NCI-H345 treated with DMSO at 0.1 percent for 48 hours (cell line): ENCODE results near the gene TEN1.

ENCODE experiments used
- DNase-seq: peaks from one replicate; lab custom pipeline; 2025; ENCODE audit not compliant: unreplicated experiment; lab: John Stamatoyannopoulos, UW

TEN1 gene

DNA sequence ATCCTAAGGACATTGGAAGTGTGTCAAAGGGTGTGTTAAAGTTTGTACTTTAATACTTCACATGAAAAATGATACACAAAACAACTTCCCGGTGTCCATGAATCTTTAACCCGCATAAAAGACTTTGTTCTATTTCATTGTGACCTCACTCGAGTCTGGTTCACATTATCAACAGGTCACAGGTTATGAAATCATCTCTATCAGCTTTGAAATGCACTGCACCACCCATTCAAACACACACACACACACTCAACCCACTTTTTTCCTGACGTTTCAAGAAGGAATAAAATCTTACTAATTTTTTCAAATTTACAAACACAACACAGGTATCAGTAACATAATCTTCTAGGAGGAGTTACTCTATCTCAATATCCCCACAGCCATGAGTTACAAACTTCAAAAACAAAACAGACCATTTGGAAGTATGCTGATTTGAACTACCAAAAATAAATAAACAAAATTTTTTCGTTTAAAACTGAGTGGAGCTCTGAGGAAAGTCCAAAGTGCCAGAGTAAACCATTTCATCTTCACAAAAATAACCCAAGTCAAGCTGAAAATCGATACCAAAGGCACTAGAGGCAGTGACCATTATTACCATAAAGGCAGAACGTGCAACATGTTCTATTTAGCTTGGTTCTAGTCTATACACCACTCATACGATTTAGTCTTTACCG is 2.7 kb upstream of the TEN1 start:
- no peak for DNase-seq

DNA sequence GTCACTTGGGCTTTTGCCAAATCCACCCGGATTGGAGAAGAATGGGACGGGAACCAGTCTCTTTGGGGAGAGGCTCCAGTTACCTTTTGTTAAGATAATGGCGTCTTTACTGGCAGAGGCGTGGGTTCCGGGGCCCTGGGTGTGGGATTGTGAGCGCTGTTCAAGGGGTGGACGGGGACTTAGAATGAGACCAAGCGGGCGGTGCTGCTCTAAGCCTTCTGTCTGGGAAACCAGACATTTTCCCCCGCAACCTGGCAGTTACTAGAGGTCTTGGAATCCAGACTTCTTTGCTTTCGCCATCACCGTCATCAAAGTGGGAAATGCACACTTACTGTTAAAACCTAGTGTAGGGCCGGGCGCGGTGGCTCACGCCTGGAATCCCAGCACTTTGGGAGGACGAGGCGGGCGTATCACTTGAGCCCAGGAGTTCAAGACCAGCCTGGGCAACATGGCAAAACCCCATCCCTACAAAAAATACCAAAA is 706 bp downstream of the TEN1 start:
- DNase-seq = no peak

DNA sequence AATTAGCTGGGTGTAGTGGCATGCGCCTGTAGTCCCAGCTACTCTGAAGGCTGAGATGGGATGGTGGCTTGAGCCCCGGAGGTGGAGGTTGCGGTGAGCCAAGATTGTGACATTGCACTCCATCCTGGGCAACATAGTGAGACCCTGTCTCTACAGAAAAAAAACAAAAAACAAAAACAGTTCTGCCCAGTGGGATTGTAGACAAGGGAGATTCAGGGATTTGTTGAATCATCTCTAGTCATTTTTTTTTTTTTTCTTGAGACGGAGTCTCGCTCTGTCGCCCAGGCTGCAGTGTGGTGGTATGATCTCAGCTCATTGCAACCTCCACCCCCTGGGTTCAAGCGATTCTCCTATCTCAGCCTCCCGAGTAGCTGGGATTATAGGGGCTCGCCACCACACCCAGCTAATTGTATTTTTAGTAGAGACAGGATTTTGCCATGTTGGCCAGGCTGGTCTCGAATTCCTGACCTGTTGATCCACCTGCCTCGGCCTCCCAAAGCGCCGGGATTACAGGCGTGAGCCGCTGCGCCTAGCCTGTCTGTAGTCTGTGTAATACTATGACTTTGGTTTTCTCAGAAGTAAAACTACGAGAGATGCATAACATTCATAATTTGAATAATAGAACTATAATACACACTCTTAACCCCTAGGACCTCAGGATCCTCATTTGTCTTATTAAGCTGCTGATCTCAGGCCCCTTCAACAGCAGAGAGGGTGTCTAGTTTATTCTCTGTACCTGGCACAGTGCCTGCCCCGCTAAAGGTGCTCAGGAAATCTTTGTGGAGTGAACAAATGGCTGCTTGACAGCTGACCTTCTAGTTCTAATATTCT is 1.4 kb downstream of the TEN1 start:
- DNase-seq = no peak

DNA sequence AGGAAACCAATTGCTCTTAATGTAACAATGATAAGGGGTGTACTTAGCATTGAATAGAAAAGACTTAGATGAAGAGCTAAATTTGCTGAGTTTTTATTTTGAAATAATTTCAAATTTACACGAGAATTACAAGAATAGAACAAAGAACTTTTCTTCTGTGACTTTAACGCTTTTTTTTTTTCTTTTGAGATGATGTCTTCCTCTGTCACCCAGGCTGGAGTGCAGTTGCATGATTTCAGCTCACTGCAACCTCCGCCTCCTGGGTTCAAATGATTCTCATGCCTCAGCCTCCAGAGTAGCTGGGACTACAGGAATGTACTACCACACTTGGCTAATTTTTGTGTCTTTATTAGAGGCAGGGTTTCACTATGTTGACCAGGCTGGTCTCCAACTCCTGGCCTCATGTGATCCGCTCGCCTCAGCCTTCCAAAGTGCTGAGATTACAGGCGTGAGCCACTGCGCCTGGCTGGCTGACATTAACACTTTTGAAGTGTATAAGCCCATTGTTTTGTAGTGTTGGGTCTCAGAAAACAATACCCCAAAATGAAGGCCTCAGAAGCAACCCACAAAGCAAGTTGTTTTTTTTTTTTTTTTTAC is 2.1 kb downstream of the TEN1 start:
- DNase-seq = no peak

DNA sequence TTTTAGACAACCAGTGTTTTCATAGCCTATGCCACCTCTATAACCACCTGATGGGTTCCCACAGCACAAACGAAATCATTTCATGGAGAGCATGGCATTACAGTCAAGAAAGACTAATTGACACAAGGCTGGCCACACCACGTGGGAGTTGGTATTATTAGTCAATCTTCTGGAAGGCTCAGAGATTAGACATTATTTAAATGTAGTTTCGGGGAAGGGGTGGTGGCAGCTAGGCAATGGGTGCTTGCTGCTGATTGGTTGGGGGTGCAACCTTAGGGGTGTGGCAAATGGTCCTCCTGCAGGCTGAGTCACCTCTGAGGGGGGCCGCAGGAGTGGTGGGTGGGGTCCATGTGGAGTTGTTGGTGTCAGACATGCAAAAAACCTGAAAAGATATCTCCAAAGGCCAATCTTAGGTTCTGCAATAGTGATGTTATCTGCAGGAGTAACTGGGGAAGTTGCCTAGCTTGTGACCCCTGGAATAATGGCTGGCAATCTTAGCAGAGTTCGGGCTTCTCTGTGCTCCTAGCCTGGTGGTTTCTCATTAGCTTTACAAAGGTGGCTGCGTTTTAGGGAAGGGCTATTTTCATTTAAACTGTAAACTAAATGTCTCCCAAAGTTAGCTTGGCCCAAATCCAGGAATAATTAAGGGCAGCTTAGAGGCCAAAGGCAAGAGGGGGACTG is 4.6 kb downstream of the TEN1 start:
- no peak for DNase-seq

DNA sequence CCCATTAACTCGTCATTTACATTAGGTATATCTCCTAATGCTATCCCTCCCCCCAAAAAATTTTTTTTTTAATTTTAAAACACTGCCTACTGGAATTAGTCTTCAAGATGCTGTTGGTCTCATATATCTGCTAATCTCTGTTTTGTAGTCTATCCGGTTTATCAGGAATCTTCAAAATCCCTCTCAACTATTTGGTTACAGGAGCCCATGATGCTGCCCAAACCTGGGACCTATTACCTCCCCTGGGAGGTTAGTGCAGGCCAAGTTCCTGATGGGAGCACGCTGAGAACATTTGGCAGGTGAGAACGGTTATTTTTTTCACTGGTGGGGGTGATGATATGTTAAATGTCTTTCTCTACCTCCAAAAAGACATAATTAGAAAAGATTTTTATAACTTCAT is 6.9 kb downstream of the TEN1 start:
- DNase-seq = no peak

DNA sequence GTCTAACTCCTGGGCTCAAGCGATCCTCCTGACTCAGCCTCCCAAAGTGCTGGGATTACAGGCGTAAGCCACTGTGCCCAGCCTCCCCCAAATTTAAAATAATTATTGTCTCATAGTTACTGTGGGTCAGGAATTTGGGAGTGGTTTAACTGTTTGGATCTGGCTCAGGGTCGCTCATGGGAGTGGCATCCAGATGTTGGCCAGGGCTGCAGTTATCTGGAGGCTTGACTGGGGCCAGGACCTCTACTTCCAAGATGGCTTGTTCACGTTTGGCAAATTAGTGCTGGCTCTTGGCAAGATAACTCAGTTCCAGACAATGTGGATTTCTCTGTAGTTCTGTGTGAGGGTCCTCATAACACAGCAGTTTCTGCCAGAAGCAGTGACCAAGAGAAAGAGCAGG is 8.0 kb downstream of the TEN1 start:
- no peak for DNase-seq

DNA sequence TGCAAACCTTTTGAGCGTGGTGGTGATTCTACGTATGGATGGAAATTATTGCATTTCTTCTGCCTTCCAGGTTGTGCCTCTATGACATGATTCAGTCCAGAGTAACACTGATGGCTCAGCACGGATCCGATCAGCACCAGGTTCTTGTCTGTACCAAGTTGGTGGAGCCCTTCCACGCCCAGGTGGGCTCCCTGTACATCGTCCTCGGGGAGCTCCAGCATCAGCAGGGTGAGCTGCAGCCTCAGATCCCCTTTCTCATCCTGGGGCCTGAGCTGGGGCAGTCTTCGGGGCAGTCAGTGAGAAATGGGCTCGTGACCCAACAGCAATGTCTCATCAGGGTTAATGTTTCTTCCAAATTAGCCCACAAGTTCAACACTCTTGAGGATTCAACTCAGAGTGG is 12.4 kb downstream of the TEN1 start:
- no peak for DNase-seq

DNA sequence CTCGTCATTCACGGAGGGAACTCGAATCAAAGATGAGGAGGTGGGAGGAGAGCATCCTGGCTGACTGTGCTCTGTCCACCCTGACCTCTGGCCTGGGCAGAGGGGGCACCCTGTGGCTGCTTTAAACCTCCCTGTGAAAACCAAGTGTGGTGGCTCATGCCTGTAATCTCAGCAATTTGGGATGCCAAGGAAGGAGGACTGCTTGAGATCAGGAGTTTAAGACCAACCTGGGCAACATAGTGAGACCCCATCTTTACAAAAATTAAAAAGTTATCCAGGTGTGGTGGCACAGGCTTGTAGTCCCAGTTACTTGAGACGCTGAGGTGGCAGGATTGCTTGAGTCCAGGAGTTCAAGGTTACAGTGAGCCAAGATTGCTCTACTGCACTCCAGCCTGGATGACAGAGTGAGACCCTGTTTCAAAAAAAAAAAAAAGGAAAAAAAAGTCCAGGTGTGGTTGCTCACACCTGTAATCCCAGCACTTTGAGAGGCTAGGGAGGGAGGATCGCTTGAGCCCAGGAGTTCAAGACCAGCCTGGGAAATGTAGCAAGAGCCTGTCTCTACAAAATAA is 15.8 kb downstream of the TEN1 start:
- no peak for DNase-seq

DNA sequence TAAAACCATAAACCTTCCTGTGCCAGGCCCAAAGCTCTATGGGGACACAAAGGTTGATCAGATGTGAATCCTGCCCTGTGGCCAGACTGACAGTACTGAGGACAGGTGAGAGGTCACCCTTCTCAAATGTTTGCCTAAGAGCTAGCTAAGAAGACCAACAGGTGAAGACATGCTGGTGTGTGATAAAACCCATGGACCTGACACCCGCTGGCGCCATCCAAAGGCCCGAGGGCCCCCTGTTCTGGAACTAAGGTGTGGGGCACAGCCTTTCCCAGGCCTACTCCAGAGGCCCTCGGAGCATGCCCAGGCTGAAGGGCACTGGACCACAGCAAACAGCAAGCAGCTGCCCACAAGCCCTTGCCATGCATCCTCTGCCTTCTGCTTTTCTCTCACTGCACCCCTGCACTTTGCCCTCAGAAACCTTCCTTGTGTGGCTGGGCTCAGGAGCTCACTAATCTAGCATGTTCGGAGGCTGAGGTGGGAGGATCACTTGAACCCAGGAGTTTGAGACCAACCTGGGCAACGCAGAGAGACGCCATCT is 16.4 kb downstream of the TEN1 start:
- no peak for DNase-seq

DNA sequence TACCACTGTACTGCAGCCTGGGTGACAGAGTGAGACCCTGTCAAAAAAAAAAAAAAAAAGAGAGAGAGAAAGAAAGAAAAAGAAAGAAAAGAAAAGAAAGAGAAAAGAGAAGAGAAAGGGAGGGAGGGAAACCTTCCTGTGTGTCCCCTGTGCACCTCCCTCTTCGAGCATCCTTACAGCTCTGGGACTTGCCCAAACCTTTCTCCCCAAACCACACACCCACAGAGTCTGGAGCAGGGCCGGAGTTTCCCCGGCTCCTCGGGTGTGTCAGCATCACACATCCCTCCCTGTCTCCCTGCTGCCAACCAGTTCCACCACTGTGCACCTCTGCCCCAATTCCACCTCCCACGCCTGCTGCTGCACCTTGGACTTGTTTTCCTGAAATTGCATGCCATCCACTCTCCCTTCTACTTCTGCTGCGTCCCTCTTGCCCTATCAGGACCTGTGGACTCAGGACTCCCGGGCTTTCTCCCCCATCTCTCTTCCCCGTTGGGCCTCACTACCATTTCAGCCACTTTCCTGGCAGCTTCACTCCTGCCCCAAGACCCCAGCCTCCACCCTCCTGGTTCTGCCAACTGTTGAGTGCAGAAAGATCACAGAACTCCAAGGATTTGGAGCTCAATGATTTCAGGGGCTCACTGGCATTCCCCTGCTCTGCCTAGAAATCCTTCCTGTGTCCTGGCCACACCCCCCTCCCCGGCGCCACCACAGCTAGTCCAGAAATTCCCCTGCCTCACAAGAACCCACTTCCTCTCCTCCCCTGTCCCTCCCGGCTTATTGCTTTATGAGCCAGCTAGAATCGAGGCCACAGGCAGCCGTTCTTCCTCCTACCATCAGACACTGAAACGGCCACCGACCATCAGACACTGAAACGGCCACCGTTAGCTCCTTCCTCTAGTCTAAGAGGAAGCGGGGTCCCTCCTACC is 17.9 kb downstream of the TEN1 start:
- DNase-seq = no peak

DNA sequence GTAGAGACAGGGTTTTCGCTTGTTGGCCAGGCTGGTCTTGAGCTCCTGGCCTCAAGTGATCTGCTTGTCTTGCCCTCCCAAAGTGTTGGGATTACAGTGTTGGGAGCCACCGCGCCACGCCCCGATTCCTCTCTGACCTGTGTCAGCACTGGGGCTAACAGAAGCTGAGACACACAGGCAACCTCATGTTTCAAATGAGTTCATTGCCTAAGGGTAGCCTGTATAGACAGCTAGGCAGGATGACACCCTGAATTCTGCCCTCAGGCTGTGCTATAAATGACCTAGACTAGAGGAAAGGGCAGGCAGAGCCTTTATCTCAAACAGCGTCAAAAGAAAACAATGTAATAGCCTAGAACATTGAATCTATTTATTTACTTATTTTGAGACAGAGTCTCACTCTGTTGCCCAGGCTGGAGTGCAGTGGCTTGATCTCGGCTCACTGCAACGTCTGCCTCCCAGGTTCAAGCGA is 19.3 kb downstream of the TEN1 start:
- DNase-seq = no peak

DNA sequence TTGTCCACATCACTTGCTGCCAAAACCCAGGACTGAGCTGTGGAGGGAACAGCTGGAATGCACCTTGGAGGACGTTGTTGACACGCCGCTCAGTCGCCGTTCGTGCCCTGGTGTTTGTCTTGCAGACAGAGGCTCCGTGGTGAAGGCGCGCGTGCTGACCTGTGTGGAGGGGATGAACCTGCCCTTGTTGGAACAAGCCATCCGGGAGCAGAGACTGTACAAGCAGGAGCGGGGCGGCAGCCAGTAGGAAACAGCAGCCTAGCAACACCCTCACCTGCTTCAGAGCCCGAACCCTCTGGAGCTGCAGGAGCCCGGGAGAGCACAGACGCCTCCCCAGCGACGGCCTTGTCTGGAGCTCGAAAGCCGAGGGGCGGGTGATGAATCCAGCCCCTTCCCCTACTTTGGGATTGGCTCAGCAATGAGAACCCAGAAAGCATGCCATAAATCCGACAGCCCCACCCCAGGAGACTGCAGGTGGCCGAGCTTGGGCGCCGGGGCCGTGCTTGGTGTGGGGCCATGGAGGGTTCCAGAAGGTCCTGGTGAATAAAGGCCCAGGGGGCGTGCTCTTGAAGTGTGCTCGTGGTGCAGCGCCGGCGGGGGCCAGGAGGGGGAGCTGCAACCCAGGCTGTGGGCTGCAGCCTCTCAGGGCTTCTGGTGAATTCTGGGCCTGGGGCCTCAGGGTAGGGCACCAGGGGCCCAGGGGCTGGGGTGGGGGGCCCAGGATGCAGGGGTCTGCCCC is 21.1 kb downstream of the TEN1 start:
- peak; percentile 15 for DNase-seq

DNA sequence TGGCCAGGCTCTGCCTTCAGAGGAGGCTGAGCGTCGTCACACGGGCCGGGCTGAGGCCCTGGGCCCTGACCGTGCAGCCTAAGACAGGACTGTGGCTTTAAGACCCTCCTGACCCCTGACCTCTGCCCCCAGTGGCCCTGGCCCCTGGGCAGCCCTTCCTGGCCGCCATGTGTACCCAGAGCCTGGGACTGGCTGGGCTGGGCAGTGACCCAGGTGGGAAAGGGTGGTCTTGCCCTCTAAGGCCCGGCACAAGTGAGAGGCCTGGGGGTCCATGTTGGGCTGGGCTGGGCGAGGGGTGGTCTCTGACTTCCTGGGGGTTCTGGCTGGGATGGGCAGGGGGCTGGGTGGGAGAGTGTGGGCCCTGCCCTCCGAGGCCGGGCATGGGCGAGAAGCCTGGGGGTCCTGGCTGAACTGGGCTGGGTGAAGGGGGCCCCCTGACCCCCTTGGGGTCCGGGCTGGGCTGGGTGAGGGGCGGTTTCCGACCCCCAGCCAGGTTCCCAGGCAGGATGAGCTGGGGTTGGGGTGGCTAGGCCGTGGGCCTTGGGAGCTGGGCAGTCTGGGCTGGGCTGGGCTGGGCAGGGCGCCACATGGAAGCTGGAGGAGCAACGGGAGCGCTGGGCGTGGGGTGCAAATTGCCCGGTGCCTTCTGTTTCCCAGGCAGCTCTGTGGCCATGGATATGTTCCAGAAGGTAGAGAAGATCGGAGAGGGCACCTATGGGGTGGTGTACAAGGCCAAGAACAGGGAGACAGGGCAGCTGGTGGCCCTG is 21.9 kb downstream of the TEN1 start, which contains the start of gene CDK3:
Gene CDK3 (plus strand): TSS at position 101 of the 767 bp plus-strand sequence. CDS start 571 bp downstream, at position 672.
- DNase-seq = no peak

DNA sequence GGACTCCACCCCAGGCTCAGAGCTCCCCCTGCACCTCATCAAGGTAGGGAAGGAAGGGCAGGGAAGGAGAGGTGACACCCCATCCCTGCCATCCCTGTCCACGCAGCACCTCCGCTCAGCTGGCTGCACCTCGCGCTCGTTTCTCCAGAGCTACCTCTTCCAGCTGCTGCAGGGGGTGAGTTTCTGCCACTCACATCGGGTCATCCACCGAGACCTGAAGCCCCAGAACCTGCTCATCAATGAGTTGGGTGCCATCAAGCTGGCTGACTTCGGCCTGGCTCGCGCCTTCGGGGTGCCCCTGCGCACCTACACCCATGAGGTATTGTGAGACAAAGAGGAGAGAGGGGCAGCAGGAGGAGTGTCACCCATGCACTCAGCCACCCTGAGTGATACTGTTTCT is 23.1 kb downstream of the TEN1 start:
- DNase-seq = no peak

DNA sequence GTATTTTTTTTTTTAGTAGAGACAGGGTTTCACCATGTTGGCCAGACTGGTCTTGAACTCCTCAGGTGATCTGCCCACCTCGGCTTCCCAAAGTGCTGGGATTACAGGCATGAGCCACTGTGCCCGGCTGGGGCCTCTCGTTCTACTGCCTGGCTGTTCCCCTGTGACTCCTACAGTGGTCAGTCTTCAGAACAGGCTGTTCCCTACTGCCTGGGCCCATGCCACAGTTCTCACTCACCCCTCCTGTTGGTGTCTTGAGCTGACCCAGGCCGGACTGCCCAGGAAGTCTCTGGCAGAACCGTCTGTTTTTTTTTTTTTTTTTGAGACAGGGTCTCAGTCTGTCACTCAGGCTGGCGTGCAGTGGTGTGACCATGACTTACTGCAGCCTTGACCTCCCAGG is 24.9 kb downstream of the TEN1 start:
- no peak for DNase-seq

DNA sequence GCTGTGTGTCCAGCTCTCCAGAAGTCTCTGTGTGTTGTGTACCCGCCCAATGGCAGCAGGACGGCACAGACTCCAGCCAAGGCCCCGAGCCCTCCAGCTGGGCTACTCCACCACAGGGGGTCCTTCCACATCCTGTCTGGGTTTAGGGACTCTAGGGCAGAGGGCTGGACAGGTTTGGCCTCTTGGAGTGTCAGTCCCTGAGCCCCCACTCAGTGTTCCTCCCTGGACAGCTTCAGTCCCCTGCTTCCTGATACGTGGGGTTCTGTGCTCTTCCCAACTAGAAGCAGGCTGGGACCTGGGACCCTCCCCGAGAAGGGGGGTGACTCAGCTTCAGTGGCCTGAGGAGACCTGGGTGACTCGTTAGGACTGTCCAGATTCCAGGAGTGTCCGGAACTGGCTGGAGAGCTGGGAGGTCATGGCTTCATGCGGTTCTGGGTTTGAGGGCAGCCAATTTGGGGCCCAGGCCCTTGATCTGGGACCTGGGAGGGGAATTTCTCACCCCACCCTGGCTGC is 25.8 kb downstream of the TEN1 start:
- DNase-seq = no peak
